Hypothalamus (tissue), 51 donors: ENCODE data around the gene GBX2.

Source experiments
- DNase-seq, 51 donors: peaks; one replicate each; lab custom pipeline; 2025; lab: John Stamatoyannopoulos, UW

The GBX2 gene

DNA sequence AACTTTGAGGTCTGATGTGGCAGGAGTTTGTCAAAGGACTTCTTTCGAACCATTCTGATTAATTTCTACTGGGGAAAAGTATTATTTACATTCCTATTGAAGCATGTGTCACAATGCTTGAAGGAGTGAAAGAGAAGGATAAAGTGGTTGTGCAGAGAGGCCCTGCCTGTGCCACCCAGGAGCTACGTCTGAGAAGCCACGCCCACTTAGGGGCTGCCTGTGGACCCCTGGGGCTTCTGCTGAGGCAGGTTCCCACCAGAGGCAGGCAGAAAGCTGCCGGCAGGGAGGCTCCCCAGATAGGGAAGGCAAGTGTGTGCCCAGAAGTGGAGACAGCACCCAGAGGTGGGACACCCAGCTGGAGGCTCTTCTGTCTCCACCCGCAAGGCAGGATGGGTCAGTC lies 47.4 kb downstream of the GBX2 start:
- DNase-seq = no peak

DNA sequence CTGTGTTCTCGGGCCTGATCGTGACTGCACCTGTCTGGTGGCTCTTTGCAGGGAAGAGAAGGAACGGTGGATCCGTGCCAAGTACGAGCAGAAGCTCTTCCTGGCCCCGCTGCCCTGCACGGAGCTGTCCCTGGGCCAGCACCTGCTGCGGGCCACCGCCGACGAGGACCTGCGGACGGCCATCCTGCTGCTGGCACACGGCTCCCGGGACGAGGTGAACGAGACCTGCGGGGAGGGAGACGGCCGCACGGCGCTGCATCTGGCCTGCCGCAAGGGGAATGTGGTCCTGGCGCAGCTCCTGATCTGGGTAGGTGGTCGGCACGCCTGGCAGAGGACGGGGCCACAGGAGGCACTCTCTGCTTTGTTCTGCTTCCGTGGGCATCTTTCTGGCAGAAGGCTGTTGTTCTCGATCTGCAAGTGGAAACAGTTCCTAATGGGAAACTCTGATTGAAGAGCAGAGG lies 48.0 kb downstream of the GBX2 start:
- no peak for DNase-seq

DNA sequence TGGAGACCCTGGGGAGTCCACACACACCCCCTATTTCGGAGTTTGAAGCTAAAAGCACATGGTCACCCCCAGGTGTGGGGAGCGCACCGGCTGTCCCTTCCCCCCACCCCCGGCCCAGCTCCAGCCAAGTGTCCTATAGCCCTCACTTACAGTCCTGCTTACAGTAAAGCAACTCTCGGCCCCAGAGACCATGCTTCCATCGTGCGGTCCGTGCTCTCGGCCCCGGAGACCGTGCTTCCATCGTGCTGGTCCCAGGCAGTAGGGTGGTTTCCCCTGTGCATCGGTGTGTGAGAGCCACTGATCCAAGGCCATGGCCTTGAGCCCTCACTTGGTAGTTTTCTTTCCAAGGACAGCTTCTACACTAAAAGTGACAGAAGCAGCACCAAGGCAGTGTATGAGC lies 48.7 kb downstream of the GBX2 start:
- DNase-seq = no peak

DNA sequence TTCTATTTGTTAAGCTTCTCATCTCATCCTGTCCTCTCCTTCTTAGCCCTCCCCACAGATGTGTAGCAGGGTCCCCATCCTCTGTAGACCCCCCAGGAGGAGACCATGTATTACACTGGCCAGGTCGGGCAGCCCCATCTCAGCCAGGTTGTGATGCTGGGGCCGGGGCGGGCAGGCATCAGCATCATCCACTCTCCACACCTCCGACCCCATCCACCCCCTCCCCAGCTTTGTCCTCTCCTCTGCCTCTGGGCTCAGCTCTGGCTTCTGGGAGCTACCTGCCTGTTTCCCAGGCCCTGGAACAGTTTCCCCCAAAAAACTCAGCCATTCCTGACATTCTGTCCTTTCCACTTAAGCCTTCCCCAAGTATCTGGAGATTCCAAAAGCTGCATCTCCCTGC lies 49.2 kb downstream of the GBX2 start:
- no peak for DNase-seq

DNA sequence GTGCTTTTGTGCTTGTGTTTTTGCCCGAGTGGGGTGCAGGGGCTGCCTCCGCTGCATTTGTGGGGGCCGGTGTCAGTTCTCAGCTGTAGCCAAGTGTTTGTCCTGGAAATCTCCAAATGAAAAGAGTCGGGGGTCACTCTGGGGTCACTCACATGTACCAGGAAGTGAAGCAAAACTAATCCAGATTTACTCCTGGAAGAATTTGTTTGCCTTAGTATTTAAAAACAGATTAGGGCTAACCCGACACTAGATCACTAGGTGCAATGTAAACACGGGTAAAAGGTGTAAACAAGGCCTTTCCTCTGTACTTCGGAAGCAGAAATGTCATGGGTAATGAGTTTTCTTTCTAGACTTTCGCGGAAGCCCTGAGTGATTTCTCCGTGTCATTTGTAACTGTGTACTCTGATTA lies 50.3 kb downstream of the GBX2 start:
- no peak for DNase-seq

DNA sequence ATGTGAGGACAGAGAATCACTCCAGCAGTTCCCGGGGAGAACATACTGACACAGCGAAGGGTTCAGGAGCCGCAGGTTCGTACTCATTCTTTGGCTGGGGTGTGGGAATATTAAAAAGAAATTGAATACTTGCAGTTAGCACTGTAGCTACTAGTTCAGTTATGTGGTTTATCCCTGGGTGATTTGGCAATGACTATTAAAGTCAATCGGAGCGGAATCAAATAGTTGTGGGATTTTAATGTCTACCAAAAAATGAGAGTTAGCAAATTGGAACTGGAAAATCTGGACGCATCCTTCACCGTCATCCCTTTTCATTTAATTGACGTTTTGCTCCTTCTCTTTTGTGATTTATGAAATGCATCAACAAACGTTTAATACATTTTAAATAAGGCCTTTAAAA lies 50.8 kb downstream of the GBX2 start:
- DNase-seq = no peak
